Astrocyte (in vitro differentiated cells and primary cell): ENCODE measurements around the gene PHLDA2.

Experiments used
- EZH2 ChIP-seq: IDR thresholded peaks from 2 replicates; pipeline ENCODE4 v1.6.1; 2012; ENCODE audit warnings: mild to moderate bottlenecking, low read length, inconsistent platforms; ENCODE audit not compliant: insufficient read depth
- TF ChIP-seq, protein P1 (sequence below): IDR thresholded peaks from 2 replicates; pipeline ENCODE4 v1.5.1; 2011; ENCODE audit warnings: low read depth, mild to moderate bottlenecking, inconsistent platforms, low read length, moderate library complexity; ENCODE audit not compliant: insufficient read depth

DNA sequence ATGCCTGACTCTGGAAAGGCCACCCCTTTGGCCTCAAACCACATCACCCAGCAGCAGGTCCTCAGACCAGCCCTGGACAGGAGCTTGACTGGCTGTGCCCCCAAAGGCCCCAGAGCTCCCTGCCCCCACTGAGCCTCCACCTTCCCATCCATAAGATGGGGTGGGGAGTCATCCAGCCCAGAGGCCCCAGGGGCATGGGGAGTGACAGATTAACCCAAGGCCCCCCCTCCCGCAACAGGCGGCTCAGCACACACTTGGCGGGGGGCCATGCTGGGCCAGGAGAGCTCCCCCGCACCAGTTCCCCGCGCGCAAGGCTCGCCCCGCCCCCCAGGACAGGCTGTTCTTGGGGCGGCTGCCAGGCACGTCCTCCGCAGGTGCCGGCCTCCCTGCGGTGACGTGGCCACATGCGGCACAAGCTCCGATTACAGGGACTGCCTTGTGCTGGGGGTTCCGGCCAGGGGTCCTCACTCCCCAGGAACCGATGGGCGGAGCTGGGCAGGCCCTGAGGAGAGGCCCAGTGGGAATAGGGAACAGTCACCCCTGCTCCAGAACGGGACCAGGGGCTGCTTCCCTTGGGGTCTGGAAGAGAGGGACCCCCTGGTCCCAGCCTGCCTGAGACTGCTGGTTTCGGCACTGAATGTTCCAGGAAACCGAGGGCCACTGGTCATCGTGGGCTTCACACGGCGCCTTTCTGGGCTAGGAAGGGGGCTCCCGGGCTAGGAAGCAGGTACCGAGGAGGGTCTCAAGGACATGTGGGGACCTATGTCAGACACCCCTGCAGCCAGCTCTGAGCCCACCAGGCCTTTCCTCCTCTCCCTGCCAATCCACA is 38.5 kb downstream of the PHLDA2 start:
- TF ChIP-seq, protein P1, sequence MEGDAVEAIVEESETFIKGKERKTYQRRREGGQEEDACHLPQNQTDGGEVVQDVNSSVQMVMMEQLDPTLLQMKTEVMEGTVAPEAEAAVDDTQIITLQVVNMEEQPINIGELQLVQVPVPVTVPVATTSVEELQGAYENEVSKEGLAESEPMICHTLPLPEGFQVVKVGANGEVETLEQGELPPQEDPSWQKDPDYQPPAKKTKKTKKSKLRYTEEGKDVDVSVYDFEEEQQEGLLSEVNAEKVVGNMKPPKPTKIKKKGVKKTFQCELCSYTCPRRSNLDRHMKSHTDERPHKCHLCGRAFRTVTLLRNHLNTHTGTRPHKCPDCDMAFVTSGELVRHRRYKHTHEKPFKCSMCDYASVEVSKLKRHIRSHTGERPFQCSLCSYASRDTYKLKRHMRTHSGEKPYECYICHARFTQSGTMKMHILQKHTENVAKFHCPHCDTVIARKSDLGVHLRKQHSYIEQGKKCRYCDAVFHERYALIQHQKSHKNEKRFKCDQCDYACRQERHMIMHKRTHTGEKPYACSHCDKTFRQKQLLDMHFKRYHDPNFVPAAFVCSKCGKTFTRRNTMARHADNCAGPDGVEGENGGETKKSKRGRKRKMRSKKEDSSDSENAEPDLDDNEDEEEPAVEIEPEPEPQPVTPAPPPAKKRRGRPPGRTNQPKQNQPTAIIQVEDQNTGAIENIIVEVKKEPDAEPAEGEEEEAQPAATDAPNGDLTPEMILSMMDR, result no peak
- no peak for TF ChIP-seq EZH2
